ELF-1 (cell line): ENCODE results near the gene OR14K1.
"Not testable (repeated sequence)": the region's sequence is repeated elsewhere in the genome, so short reads cannot be mapped to it uniquely, and the experiment has no call there.

Experiments used
- DNase-seq: peaks from one replicate; pipeline ENCODE4 v3.0.0-alpha.2; 2016; ENCODE audit warnings: low read depth, low spot score

Gene OR14K1

GRCh38 chr1:247738315-247738714 lies at the start of gene OR14K1:
OR14K1 (plus strand) TSS chr1:247738615; CDS start chr1:247738615, 0 bp downstream.
- DNase-seq: no peak

DNA sequence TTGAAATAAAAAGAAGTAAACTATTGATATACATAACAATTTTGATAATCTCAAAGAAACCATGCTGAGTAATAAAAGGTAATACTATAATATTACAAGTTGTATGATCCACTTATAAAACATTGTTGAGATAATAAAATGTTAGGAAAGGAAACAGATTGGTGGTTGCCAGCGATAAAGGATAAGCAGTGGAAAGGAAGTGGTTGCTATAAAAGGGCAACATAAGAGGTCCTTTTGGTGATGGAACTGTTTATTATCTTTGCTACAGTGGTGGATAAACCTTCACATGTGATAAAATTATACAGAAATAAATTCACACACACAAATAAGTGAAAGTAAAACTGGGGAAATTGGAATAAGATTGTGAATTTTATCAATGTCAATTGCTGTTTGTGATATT lies 37.1 kb upstream of the OR14K1 start:
- DNase-seq: no peak

DNA sequence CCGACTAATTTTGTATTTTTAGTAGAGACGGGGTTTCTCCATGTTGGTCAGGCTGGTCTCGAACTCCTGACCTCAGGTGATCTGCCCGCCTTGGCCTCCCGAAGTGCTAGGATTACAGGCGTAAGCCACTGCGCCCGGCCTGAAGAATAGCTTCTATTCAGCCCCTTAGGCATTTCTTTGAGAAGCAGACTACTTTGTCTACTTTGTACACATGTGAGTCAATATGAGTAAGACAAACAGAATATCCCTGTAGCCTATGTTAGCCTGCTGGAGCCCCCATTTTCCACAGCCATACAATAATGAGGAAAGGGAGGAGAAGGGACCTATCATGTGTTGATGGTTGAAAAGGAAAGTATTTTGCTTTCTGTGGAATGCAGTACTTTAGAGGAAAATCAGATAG lies 27.7 kb upstream of the OR14K1 start:
- not testable (repeated sequence) for DNase-seq

DNA sequence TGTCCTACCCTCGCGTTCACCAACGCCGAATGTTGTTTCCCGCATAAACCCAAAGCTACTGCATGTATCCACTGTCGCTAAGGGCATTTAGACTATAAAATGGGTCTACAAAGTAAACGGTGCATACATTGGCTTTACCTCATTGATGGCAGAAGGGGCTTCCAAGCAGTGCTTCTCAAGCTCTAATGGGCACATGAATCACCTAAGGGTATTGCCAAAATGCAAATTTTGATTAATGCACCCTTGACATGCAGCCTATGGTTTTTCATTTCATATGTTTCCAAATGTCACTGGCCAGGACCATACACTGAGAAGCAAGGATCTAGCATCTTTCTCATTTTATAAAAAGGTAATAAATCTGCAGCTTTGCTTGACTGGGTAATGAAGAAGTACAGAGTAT lies 24.7 kb upstream of the OR14K1 start:
- DNase-seq: no peak

DNA sequence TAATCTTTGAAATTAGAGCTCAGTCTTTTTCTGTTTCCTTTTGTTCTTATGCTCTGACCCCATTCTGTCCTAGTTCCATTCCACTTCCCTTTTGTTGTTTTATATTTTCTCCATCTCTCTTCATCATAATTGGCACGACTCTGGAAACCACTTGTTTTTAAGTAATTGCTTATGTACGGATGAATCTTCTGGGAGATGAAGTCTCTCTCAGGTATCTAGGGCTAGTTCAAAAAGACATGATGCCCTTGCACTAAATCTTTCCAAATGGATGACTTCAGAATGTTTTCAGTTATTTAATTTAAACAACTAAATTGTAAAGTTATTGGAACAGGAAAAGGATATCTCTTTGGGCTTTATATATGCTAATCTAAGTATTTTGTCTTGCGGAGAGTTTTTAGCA lies 21.9 kb upstream of the OR14K1 start, which contains the start of gene OR6F1:
Gene OR6F1, minus strand, starts transcription at position 101 of the 400 bp plus-strand sequence. CDS start 3,891 bp downstream, outside the sequence.
- DNase-seq: no peak

GRCh38 chr1:247721222-247721621 lies 17.2 kb upstream of the OR14K1 start:
- DNase-seq: no peak

DNA sequence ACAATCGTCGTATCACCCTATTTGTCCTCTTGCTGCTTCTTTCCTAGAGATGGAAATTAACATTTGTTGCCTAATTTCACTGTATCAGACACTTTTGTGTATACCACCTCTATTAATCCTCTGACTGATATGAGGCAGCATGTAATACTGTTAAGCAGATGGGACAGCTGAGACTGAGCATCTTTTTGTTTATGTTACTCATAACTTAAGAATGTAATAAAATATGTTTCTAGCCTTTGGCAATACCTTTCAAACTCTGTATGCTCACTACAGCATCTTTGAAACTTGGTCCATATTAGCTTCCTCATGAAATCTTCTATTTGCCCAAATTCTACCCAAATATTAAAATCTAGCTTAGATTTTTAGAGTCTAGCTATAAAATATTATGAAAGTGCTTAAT lies 2.3 kb downstream of the OR14K1 start:
- no peak for DNase-seq

DNA sequence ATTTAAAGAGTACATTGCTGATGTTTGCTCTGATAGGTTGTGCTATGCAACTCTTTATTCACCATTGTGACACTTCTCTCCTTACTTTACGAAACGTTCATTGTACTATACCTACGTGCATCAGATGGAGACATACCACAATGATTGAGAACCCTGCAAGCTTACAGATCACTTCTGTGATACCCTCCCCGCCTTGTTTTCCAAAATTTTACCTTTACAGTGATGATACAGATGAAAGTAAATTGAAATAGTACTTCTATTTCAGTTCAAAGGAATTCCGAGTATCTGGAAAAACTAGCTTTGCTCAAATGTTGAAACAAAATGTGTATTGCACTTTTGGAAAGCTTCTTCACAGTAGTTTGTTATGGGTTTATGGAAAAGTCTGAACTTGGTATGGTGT lies 3.3 kb downstream of the OR14K1 start:
- DNase-seq: no peak

DNA sequence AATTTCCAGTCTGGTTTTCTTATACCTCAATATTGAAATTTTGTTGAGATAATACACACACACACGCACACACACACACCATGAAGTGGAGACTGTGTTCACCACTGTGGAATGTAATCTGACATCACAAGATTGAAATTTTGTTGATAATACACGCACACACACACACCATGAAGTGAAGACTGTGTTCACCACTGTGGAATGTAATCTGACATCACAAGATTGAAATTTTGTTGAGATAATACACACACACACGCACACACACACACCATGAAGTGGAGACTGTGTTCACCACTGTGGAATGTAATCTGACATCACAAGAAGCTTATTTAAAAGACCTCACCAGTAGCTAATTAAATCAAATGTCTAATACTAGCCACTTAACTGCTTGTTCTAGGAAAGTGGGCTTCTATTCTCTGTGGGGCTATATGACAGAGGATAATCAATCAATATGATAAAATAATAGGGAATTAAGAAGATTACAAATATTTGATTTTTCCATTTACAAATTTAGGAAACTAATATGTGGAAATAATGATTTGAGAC lies 3.9 kb downstream of the OR14K1 start:
- not testable (repeated sequence) for DNase-seq

DNA sequence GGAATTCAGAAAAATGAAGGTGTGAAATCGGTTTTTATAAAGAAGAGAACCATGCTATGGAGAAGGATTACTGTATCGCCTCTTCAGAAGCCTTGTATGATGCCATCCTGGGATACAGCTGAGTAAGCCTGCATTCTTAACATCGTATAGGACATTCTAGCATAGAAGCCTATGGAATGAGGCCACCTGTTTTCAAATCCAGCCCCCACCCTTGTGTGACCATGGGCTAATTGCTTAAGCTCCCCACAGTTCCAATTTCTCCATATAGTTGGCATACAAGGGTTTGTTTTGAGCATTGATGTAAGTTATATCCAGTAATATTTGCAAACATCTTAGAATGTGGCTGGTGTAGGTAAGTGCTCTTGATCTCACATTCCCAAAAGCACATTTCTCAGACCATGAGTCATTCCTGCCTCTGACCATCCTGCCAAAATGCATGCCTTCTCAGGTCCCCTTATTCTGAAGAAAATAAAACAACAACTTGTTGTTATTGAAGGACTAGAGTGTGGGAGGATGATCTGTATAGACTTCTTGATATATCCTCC lies 8.0 kb downstream of the OR14K1 start:
- DNase-seq: no peak

DNA sequence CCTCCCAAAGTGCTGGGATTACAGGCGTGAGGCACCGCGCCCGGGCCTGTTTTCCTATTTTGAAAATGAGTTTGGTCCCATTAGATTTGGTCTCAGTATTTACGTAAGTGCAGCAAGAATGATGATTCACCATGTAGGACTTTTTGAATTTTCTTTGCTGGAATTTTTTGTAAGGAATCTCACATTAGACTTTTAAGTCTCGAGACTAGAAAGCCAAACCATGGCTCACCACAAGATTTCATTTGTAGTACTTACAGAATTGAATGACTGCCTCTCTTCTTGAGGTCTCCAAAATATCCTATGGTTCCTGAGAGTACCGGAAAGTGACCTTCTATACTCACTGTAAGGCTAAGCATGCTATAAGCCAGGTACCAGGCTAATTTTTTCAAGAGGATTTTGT lies 9.2 kb downstream of the OR14K1 start:
- DNase-seq: no peak

- no peak for DNase-seq
These were observed 9.6 kb downstream of the OR14K1 start, which contains the start of gene OR14A2 for GRCh38 chr1:247748041-247748440. OR14A2 (minus strand) TSS chr1:247748141.

- no peak for DNase-seq
These were observed 11.5 kb downstream of the OR14K1 start for GRCh38 chr1:247749870-247750269.

GRCh38 chr1:247754311-247754710 lies 15.9 kb downstream of the OR14K1 start:
- DNase-seq: not testable (repeated sequence)

GRCh38 chr1:247760456-247760855 lies 22.0 kb downstream of the OR14K1 start, which contains the start of gene OR1C1:
OR1C1 (minus strand) TSS chr1:247760556; CDS start chr1:247758406, 2,150 bp downstream.
- DNase-seq: no peak

DNA sequence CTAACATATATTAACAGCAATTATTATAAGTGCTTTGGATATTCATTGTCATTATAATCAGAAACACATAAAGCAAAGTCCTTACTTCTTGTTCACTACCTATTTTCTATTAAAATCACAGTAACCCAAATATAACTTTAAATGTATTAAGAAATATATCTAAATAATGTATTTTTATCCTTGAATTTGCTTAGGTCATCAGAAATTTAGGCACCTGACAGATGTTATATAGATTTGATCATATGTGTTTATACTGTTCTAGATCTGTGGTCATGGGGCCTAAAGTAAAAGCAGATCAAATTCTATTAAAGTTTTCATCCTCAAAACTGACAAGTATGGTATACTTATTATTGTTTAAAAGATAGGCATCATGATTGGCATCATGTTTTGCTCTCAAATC lies 31.2 kb downstream of the OR14K1 start:
- no peak for DNase-seq
